ENCODE results near the gene LAPTM4A. TPM values are rescaled to one million over a fixed set of nuclear protein-coding genes. Genes with fewer than 3 reads are reported as not detected.

LAPTM4A gene
- total and polyA plus RNA-seq, 10 of the 15 experiments (the other 5 are each of a cell fraction or from before 2014, with no cell fraction given): 17.8 to 107 (median 45.8) TPM

GRCh38 chr2:20091305-20091991 lies 40.0 kb upstream of the LAPTM4A start (continued):
- TF ChIP-seq PBX3 (IDR thresholded peaks at IDR 0.05; ENCODE audit: insufficient replicate concordance, low read depth, low read length) (no peak), CUX1 (IDR thresholded peaks at IDR 0.05; ENCODE audit: insufficient replicate concordance, low read depth, low read length) (no peak), SREBF2 (IDR thresholded peaks at IDR 0.05; ENCODE audit: low read length) (no peak), BCL11A (IDR thresholded peaks at IDR 0.05; ENCODE audit: low read depth, low read length) (no peak), STAT3 (IDR thresholded peaks at IDR 0.05; ENCODE audit: low read depth, low read length) (no peak)
